RWPE2 (cell line): ENCODE results near the gene FSTL5.
"Not testable (repeated sequence)": the region's sequence is repeated elsewhere in the genome, so short reads cannot be mapped to it uniquely, and the experiment has no call there.

ENCODE experiments used
- ATAC-seq: fragments of 200-7000 bp; cut with Tn5 transposase; 3 replicates; pipeline ENCODE4 v1.9.1; 2021; ENCODE audit warnings: low read depth
- DNase-seq: peaks from one replicate; pipeline ENCODE4 v3.0.0-alpha.2; 2020; ENCODE audit warnings: low spot score
- H3K27ac ChIP-seq: fragments of 450-650 bp; 2 replicates; pipeline ENCODE4 v1.5.1; 2017; ENCODE audit warnings: mild to moderate bottlenecking; ENCODE audit not compliant: poor library complexity, severe bottlenecking
- H3K27me3 ChIP-seq: fragments of 250-450 bp; sonication (Bioruptor Pico); 2 replicates; pipeline ENCODE4 v1.5.1; 2021; ENCODE audit warnings: mild to moderate bottlenecking, moderate library complexity; ENCODE audit not compliant: insufficient read depth, poor library complexity, severe bottlenecking
- H3K36me3 ChIP-seq: fragments of 250-450 bp; sonication (Bioruptor Pico); 2 replicates; pipeline ENCODE4 v1.5.1; 2020; ENCODE audit warnings: low read depth, mild to moderate bottlenecking, moderate library complexity
- H3K4me1 ChIP-seq: fragments of 250-450 bp; sonication (Bioruptor Pico); 2 replicates; pipeline ENCODE4 v1.5.1; 2021; ENCODE audit warnings: mild to moderate bottlenecking, moderate library complexity; ENCODE audit not compliant: insufficient read depth, poor library complexity, severe bottlenecking
- H3K4me3 ChIP-seq: fragments of 250-450 bp; sonication (Bioruptor Pico); 2 replicates; pipeline ENCODE4 v1.5.1; 2021; ENCODE audit warnings: mild to moderate bottlenecking, moderate library complexity; ENCODE audit not compliant: severe bottlenecking
- H3K9me3 ChIP-seq: fragments of 250-450 bp; sonication (Bioruptor Pico); 2 replicates; pipeline ENCODE4 v1.5.1; 2021; ENCODE audit warnings: mild to moderate bottlenecking, moderate library complexity; ENCODE audit not compliant: severe bottlenecking
- TF ChIP-seq, protein P1 (sequence below): fragments of 450-650 bp; IDR thresholded peaks from one replicate; pipeline ENCODE4 v1.5.1; 2017; ENCODE audit warnings: mild to moderate bottlenecking, moderate library complexity; ENCODE audit not compliant: poor library complexity, severe bottlenecking

Gene FSTL5

DNA sequence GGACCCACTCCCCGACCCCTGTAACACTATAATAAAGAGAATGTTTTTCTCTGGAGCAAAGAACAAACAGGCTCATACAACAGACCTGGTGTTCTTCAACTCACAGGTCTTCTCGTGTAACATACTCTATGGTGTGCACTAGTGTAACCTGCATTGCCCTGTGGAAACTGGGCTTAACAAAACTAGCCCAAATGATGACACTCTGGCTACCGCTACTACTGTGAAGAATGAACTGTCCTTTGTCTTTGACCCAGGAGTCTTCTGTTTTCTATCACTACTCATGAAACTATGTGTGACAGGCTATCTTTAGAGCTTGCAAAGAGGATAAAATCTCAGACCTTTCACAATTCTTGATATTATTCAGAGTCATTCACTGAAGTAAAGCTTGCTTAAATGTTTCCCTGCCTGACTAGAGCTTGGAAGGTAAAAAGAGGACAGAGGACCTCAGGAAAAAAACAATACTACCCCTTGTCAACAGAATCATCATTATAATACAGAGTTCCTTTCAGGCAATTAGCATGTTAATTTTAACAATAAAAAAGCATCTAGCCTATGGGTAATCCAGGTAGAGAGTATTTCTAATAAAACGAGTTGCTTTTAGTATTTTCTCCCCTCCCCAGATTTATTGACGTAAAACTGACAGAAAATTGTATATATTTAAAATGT is 59.2 kb downstream of the FSTL5 start:
- Histone ChIP-seq H3K27me3 (no peaks in the 10 kb centered on the region), H3K36me3 (no peaks in the 10 kb centered on the region), H3K4me3 (no peak overlapping the region), H3K4me1 (no peaks in the 10 kb centered on the region), H3K9me3 (no peaks in the 10 kb centered on the region), H3K27ac (no peak overlapping the region)
- ATAC-seq (no peak), DNase-seq (no peak)
- TF ChIP-seq, protein P1, sequence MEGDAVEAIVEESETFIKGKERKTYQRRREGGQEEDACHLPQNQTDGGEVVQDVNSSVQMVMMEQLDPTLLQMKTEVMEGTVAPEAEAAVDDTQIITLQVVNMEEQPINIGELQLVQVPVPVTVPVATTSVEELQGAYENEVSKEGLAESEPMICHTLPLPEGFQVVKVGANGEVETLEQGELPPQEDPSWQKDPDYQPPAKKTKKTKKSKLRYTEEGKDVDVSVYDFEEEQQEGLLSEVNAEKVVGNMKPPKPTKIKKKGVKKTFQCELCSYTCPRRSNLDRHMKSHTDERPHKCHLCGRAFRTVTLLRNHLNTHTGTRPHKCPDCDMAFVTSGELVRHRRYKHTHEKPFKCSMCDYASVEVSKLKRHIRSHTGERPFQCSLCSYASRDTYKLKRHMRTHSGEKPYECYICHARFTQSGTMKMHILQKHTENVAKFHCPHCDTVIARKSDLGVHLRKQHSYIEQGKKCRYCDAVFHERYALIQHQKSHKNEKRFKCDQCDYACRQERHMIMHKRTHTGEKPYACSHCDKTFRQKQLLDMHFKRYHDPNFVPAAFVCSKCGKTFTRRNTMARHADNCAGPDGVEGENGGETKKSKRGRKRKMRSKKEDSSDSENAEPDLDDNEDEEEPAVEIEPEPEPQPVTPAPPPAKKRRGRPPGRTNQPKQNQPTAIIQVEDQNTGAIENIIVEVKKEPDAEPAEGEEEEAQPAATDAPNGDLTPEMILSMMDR, result no peak

DNA sequence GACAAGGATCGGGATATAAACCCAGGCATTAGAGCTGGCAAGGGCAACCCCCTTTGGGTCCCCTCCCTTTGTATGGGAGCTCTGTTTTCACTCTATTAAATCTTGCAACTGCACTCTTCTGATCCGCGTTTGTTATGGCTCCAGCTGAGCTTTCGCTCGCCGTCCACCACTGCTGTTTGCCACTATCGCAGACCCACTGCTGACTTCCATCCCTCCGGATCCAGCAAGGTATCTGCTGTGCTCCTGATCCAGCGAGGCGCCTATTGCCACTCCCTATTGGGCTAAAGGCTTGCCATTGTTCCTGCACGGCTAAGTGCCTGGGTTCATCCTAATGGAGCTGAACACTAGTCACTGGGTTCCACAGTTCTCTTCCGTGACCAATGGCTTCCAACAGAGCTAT is 59.9 kb downstream of the FSTL5 start:
- not testable (repeated sequence) for H3K9me3 ChIP-seq, DNase-seq, H3K27me3 ChIP-seq, H3K4me3 ChIP-seq, H3K36me3 ChIP-seq, H3K27ac ChIP-seq, H3K4me1 ChIP-seq, ATAC-seq

DNA sequence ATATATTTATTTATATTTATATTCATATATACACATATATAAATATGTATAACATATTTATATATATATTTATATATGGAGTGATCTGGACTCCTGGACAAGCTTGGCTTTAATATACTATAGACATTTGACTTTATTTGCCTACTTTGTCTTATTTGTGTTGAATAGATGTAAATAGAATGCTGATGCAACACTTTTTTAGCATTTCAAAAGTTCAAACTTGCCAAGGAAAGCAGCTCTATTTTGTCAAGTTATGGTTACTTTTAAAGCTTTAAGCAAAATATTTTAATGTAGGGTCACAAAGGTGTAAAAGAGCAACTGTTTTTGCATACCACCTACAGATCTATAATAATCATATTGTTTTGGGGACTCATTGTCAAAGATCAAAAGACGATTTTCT is 61.1 kb downstream of the FSTL5 start:
- ATAC-seq, result no peak
- no peak overlapping the region for H3K4me3 ChIP-seq
- H3K36me3 ChIP-seq, result no peaks in the 10 kb centered on the region
- H3K27me3 ChIP-seq, result no peaks in the 10 kb centered on the region
- H3K4me1 ChIP-seq, result no peaks in the 10 kb centered on the region
- H3K27ac ChIP-seq, result no peak overlapping the region
- no peak for DNase-seq
- TF ChIP-seq, protein P1, result no peak
- H3K9me3 ChIP-seq, result no peaks in the 10 kb centered on the region

DNA sequence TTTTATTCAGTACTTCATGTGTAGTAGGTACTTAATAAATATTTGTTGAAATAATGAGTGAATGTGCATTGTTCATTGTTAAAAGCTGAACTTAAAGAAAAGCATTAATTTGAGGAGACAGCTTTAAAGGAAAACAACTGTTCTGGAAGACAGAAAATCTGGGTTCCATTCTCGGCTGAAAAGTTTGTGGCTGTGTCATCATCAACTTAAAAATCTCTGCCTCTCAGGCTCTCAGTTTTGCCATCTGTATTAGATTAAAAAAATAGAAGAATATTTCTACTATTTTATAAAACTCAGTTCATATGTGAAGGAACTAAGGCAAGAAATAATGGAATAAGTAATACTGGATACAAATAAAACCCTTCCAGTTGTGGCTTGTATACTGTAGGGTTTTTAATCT is 62.5 kb downstream of the FSTL5 start:
- Histone ChIP-seq H3K4me1 (no peaks in the 10 kb centered on the region), H3K9me3 (no peaks in the 10 kb centered on the region), H3K27ac (no peak overlapping the region), H3K27me3 (no peaks in the 10 kb centered on the region), H3K36me3 (no peaks in the 10 kb centered on the region), H3K4me3 (no peak overlapping the region)
- ATAC-seq, result no peak
- TF ChIP-seq, protein P1, result no peak
- DNase-seq, result no peak

DNA sequence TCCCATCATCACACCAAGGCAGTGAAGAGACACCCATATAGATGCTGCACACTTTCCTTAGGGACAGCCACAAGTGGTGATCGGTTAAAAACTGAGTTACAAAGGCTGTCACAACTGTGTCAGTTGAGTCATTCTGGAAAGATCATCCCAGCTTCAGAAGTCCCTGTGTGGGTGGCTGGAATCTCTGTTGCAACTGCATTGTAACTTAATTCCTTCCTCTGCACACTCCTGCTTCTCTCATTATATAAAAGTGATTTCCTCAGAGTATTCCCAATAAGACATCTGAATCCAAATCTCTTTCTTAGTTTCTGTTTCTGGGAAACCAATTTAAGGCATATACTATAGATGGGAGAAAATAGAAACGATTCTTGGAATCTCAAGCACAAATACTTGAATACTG is 88.1 kb downstream of the FSTL5 start:
- Histone ChIP-seq H3K9me3 (no peaks in the 10 kb centered on the region), H3K36me3 (no peaks in the 10 kb centered on the region), H3K4me1 (no peaks in the 10 kb centered on the region), H3K27ac (no peak overlapping the region), H3K4me3 (no peak overlapping the region), H3K27me3 (no peaks in the 10 kb centered on the region)
- ATAC-seq (no peak; the same call in 2 of the 3 replicates), DNase-seq (no peak)
- TF ChIP-seq, protein P1, result no peak
